Measurements from ENCODE around the gene NR5A2. TPM values are rescaled to one million over a fixed set of nuclear protein-coding genes. Genes with fewer than 3 reads are reported as not detected.

Gene NR5A2
- total and polyA plus RNA-seq, 10 of the 15 experiments (the other 5 are each of a cell fraction or from before 2014, with no cell fraction given), result 0.02 to 0.60 (median 0.15) TPM; not detected in 1

DNA sequence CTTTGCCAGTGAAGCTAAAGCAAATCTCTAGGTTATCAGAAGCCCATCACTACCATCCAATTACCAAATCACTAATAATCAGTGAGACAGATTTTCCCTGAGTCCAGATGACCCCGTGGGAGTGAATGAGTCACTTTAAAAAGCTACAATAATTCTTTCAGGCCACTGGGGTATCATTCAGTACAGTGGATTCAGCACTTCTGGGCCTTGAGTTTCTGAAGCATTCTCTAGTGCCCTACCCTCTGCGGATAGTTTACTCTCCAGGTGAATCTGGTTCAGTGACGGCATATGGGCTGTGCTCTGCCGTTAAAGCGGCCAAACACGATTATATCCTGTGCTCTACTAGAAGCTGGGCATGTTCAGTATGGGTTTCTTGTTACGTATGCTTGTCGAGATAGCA is 26.1 kb downstream of the NR5A2 start:
- in situ Hi-C loops (cut with MboI) (no loop called here), intact Hi-C loops (cut with micrococcal nuclease; ENCODE audit: unreplicated experiment) (no loop called here)
- ChIA-PET CTCF (interaction anchor here (0.8 kb wide), 1 partner anchor 223 kb away, joined by 4 read pairs; no protein-coding TSS in a partner anchor), POLR2A (no interaction called here), SMC1A (ENCODE audit: uncharacterized antibody, unreplicated experiment) (interaction anchor here (0.6 kb wide), 1 partner anchor 9 kb away, joined by 3 read pairs; no protein-coding TSS in a partner anchor), RAD21 (ENCODE audit: unreplicated experiment) (no interaction called here)
- Histone ChIP-seq H3K36me3 (ENCODE audit: control insufficient read depth in 2 of 2, insufficient read depth in 2 of 2, low read length in 1 of 2) (no peaks in the 10 kb centered on the region), H3K9me3 (replicated peaks; ENCODE audit: control insufficient read depth, insufficient read depth, low read length) (no peaks in the 10 kb centered on the region), H3K4me1 (ENCODE audit: control insufficient read depth, insufficient read depth, low read length) (no peaks in the 10 kb centered on the region), H3K9ac (ENCODE audit: control insufficient read depth, insufficient read depth, low read length) (no peak overlapping the region), H3K4me3 (no peak overlapping the region), H3K4me2 (ENCODE audit: control insufficient read depth, insufficient read depth) (no peak overlapping the region), H3K27me3 (replicated peaks in 1 of 2; ENCODE audit: control insufficient read depth in 2 of 2, insufficient read depth in 2 of 2, low read length in 1 of 2) (no peaks in the 10 kb centered on the region; a peak in 1 of 4 replicates), H3K27ac (ENCODE audit: control insufficient read depth, insufficient read depth) (no peak overlapping the region), H3K79me2 (ENCODE audit: control insufficient read depth, insufficient read depth, low read length) (no peaks in the 10 kb centered on the region), H4K20me1 (ENCODE audit: control insufficient read depth, insufficient read depth) (no peaks in the 10 kb centered on the region), H2AFZ (ENCODE audit: control insufficient read depth, low read depth, low read length) (no peak overlapping the region)
- TF ChIP-seq DPF2 (IDR thresholded peaks at IDR 0.05) (no peak), ZNF687 (IDR thresholded peaks at IDR 0.05) (no peak), CBX5 (IDR thresholded peaks at IDR 0.05; ENCODE audit: low read depth) (no peak), SUPT20H (IDR thresholded peaks at IDR 0.05; ENCODE audit: borderline replicate concordance, control insufficient read depth, low read depth, low read length) (no peak), SIX5 (IDR thresholded peaks at IDR 0.05; ENCODE audit: low read depth, low read length, severe bottlenecking) (no peak), FOS (IDR thresholded peaks at IDR 0.05; ENCODE audit: borderline replicate concordance, extremely low read depth, insufficient read length) (no peak)
- TF ChIP-seq, protein P1, sequence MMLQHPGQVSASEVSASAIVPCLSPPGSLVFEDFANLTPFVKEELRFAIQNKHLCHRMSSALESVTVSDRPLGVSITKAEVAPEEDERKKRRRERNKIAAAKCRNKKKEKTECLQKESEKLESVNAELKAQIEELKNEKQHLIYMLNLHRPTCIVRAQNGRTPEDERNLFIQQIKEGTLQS (IDR thresholded peaks at IDR 0.05; ENCODE audit: borderline replicate concordance, extremely low read depth, low read depth, low read length), result no peak
- WGBS (ENCODE audit: insufficient coverage, insufficient replicate concordance, low lambda C conversion rate, missing lambda C conversion rate), result 58% methylated on average over 8 of the region's 8 CpGs
- BruUV-seq (replicated peaks), result no TSS peak
- FAIRE-seq (no peak), DNase-seq (ENCODE audit: low read depth, low spot score) (no peak), ATAC-seq (no peak)

All from GM12878 (cell line).